Measurements from ENCODE around the gene PLXNA3.

DNA sequence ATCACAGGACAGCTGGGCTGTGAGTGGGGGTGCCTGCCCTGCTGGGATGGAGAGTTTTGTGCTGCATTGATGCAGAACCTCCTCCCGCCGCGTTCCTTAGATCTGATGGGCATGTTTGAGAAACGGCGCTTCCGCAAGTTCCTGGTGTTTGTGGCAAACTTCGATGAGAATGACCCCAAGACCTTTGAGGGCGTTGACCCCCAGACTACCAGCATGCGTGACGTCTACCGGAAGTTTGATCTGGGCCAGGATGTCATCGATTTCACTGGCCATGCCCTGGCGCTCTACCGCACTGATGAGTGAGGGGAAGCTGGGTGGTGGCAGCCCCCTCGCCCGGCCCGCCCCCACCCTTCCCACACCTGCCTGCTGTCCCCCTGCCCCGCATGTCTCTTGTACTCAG lies 18.2 kb upstream of the PLXNA3 start:
- no peak for TF ChIP-seq RFX5 (IDR thresholded peaks at IDR 0.05; ENCODE audit: low read length)
- TF ChIP-seq, protein P1, sequence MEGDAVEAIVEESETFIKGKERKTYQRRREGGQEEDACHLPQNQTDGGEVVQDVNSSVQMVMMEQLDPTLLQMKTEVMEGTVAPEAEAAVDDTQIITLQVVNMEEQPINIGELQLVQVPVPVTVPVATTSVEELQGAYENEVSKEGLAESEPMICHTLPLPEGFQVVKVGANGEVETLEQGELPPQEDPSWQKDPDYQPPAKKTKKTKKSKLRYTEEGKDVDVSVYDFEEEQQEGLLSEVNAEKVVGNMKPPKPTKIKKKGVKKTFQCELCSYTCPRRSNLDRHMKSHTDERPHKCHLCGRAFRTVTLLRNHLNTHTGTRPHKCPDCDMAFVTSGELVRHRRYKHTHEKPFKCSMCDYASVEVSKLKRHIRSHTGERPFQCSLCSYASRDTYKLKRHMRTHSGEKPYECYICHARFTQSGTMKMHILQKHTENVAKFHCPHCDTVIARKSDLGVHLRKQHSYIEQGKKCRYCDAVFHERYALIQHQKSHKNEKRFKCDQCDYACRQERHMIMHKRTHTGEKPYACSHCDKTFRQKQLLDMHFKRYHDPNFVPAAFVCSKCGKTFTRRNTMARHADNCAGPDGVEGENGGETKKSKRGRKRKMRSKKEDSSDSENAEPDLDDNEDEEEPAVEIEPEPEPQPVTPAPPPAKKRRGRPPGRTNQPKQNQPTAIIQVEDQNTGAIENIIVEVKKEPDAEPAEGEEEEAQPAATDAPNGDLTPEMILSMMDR (IDR thresholded peaks at IDR 0.05), result no peak

Measured in SK-N-SH (cell line).